Measurements from ENCODE around the gene PNMA1. TPM values are rescaled to one million over a fixed set of nuclear protein-coding genes. Genes with fewer than 3 reads are reported as not detected.

Gene PNMA1
- total and polyA plus RNA-seq, 9 of the 15 experiments (the other 6 are each of a cell fraction or from before 2014, with no cell fraction given), result 1.7 to 26.4 (median 8.7) TPM

DNA sequence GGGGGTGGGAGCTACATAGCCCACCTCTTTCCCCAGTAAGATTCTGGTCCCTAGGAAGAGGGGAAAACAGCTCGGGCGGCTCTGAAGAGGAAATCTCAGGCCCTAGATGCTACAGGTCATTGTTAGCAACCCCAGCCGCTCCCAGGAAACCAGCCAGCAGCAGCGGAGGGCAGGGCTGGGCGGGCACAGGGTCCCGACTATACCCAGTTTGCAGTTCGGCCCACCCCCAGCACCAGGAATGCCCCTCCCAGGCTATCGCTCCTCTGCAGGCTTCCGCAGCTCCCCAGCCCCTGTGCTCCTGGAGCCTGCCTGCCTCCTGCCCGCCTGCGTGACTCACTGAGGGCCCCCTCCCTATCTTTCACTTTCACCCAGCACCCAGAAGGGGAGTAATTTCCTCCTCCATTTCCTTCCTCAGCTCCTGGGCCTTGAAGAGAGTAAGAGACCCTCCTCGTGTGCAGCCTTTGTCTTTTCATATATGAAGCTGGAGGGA, 27.2 kb upstream of the PNMA1 start (continued):
- TF ChIP-seq PTTG1 (tag; IDR thresholded peaks at IDR 0.05; ENCODE audit: low read depth) (no peak), ZNF740 (CRISPR knock-in tag; IDR thresholded peaks at IDR 0.05) (no peak), ZNF740 (tag; IDR thresholded peaks at IDR 0.05) (no peak), KLF10 (CRISPR knock-in tag; IDR thresholded peaks at IDR 0.05) (no peak), ERF (CRISPR knock-in tag; IDR thresholded peaks at IDR 0.05) (no peak), EGR1 (conservative IDR thresholded peaks at IDR 0.05) (peak; percentile 63), PHB2 (IDR thresholded peaks at IDR 0.05; ENCODE audit: low read depth) (0 out of 2 replicates have a peak, but pooled peaks have one; percentile 5), TCF7 (IDR thresholded peaks at IDR 0.05; ENCODE audit: borderline replicate concordance) (no peak), MBD2 (IDR thresholded peaks at IDR 0.05; ENCODE audit: borderline replicate concordance, low read depth) (no peak; the same call in 1 of the 2 replicates), TCF3 (CRISPR knock-in tag; IDR thresholded peaks at IDR 0.05) (peak; percentile 93), NFE2 (IDR thresholded peaks at IDR 0.05; ENCODE audit: low read depth) (no peak), ZNF134 (CRISPR knock-in tag; conservative IDR thresholded peaks at IDR 0.05) (no peak), ZBTB7A (IDR thresholded peaks at IDR 0.05; ENCODE audit: borderline replicate concordance, control insufficient read depth, low read depth, low read length) (peak; percentile 75), FOS (IDR thresholded peaks at IDR 0.05; ENCODE audit: extremely low read depth, insufficient read length) (peak; percentile 54), MTA3 (IDR thresholded peaks at IDR 0.05; ENCODE audit: borderline replicate concordance) (0 out of 2 replicates have a peak, but pooled peaks have one; percentile 22), ZNF584 (CRISPR knock-in tag; IDR thresholded peaks at IDR 0.05; ENCODE audit: low read depth) (no peak), KDM1A (IDR thresholded peaks at IDR 0.05) (no peak), ZNF133 (CRISPR knock-in tag; IDR thresholded peaks at IDR 0.05) (no peak), POLR2G (IDR thresholded peaks at IDR 0.05; ENCODE audit: low read depth, low read length) (no peak), SREBF2 (CRISPR knock-in tag; IDR thresholded peaks at IDR 0.05) (no peak), NFE2L1 (tag; IDR thresholded peaks at IDR 0.05; ENCODE audit: borderline replicate concordance, low read depth) (no peak), PTRF (tag; IDR thresholded peaks at IDR 0.05) (no peak), HMGN3 (IDR thresholded peaks at IDR 0.05; ENCODE audit: borderline replicate concordance, extremely low read depth, insufficient read length, low read depth, low read length) (peak; percentile 97), RBM17 (IDR thresholded peaks at IDR 0.05; ENCODE audit: borderline replicate concordance, low read depth, low read length) (no peak), NFRKB (IDR thresholded peaks at IDR 0.05; ENCODE audit: low read depth) (no peak), CHD4 (IDR thresholded peaks at IDR 0.05; ENCODE audit: insufficient read depth, insufficient replicate concordance, low read depth, low read length, poor library complexity, severe bottlenecking) (no peak), DNMT1 (IDR thresholded peaks at IDR 0.05) (no peak), HDGF (IDR thresholded peaks at IDR 0.05) (no peak), ZNF311 (CRISPR knock-in tag; IDR thresholded peaks at IDR 0.05) (no peak)
- TF ChIP-seq, protein P1, sequence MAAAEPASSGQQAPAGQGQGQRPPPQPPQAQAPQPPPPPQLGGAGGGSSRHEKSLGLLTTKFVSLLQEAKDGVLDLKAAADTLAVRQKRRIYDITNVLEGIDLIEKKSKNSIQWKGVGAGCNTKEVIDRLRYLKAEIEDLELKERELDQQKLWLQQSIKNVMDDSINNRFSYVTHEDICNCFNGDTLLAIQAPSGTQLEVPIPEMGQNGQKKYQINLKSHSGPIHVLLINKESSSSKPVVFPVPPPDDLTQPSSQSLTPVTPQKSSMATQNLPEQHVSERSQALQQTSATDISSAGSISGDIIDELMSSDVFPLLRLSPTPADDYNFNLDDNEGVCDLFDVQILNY (CRISPR knock-in tag; IDR thresholded peaks at IDR 0.05), result no peak
